T-helper 17 cell (primary cell): Measurements from ENCODE around the gene TRMT10B. TPM values are rescaled to one million over a fixed set of nuclear protein-coding genes. Genes with fewer than 3 reads are reported as not detected.
A peak's percentile ranks its signal among the peaks of the same experiment; 100 is the strongest.
"Not testable (repeated sequence)": the region's sequence is repeated elsewhere in the genome, so short reads cannot be mapped to it uniquely, and the experiment has no call there.

Experiments
- ATAC-seq: fragments of 150-1000 bp; cut with Tn5 transposase; 2 replicates; pipeline ENCODE4 v1.10.0; 2021; ENCODE audit warnings: mild to moderate bottlenecking, moderate library complexity
- DNase-seq, 3 donors: peaks; one replicate each; pipeline versions ENCODE4 v3.0.0 to v3.0.0-alpha.2; 2020 to 2021
- H3K9me3 ChIP-seq: one replicate; pipeline ENCODE4 v1.7.0; 2013; ENCODE audit warnings: low read length, mild to moderate bottlenecking; ENCODE audit not compliant: control insufficient read depth, poor library complexity, severe bottlenecking
- H3K27ac Mint-ChIP-seq: one replicate; pipeline ENCODE4 v1.8.0; 2022; ENCODE audit warnings: mild to moderate bottlenecking, moderate library complexity, mixed read lengths
- H3K27me3 Mint-ChIP-seq: one replicate; pipeline ENCODE4 v1.8.0; 2022; ENCODE audit warnings: mixed read lengths
- H3K36me3 Mint-ChIP-seq: one replicate; pipeline ENCODE4 v1.8.0; 2022; ENCODE audit warnings: low read depth, mixed read lengths
- H3K4me1 Mint-ChIP-seq: one replicate; pipeline ENCODE4 v1.8.0; 2022; ENCODE audit warnings: mild to moderate bottlenecking, mixed read lengths
- H3K4me3 Mint-ChIP-seq: one replicate; pipeline ENCODE4 v1.8.0; 2022; ENCODE audit warnings: mild to moderate bottlenecking, moderate library complexity, mixed read lengths
- total RNA-seq, 4 donors: library from RNA in 2 of 4; stranded (reverse) in 2 of 4; gene quantifications; one replicate each; pipeline ENCODE4 v1.2.3 and lab custom pipeline; 2022 to 2026

Gene TRMT10B
- total RNA-seq, 2 donors from 2014 or later = 10.6 to 11.5 TPM

- ATAC-seq = no peak
- H3K4me1 Mint-ChIP-seq = peaks cover 4% of the 10 kb centered on the region
- DNase-seq = no peak
Observed at GRCh38 chr9:37792122-37792521, 38.5 kb downstream of the TRMT10B start.

DNA sequence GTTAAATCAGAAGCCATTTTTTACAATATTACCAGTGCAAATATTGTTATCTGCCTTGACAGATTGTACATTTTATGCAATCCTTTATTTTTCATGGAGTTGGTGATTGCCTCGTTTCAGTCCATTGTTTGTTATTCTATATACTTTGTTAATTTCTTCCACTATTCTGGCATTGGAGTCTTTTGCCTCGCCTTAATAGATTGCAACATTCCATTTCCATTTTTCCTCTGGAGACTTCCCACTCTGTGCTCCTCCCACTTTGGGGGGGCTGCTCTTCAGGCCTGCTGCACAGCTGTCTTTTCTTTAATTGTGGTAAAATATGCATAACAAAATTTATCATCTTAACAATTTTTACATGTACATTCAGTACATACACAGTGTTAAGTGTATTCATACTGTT lies 42.6 kb downstream of the TRMT10B start:
- Mint-ChIP-seq H3K4me3 (no peak overlapping the region), H3K36me3 (peaks cover 4% of the 10 kb centered on the region), H3K27me3 (peaks cover 6% of the 10 kb centered on the region), H3K27ac (no peak overlapping the region), H3K4me1 (peaks cover 8% of the 10 kb centered on the region)
- ATAC-seq = no peak
- no peak for DNase-seq
- H3K9me3 ChIP-seq = no peaks in the 10 kb centered on the region

More at GRCh38 chr9:37792122-37792521, 38.5 kb downstream of the TRMT10B start:
- Mint-ChIP-seq H3K36me3 (peaks cover 5% of the 10 kb centered on the region), H3K27me3 (peaks cover 12% of the 10 kb centered on the region), H3K27ac (no peak overlapping the region), H3K4me3 (no peak overlapping the region)
- H3K9me3 ChIP-seq = no peaks in the 10 kb centered on the region

DNA sequence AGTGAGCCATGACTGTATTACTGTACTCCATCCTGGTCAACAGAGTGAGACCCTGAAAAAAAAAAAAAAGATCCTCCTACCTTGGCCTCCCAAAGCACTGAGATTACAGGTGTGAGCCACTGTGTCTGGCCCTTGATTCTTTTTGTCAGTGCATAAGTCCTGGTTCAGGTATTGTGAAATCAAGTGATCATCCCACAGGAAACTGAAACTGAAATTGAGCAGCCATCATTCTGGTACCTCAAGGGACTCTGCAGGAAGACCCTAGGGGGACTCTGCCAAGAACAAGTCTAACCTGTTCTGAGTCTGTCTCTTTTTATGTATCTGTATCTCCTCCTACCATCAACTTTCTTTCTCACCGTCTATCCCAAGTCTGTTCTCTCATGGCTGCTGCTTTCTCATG lies 45.1 kb downstream of the TRMT10B start:
- peaks cover 4% of the 10 kb centered on the region for H3K27me3 Mint-ChIP-seq
- H3K27ac Mint-ChIP-seq = no peak overlapping the region

GRCh38 chr9:37800631-37801286 lies 47.2 kb downstream of the TRMT10B start, which contains the start of gene DCAF10:
TSS of gene DCAF10 (plus strand) at chr9:37800797. CDS start at chr9:37800867, 70 bp downstream.
- H3K27me3 Mint-ChIP-seq = peaks cover 4% of the 10 kb centered on the region
- H3K36me3 Mint-ChIP-seq = peaks cover 5% of the 10 kb centered on the region
- H3K9me3 ChIP-seq = no peaks in the 10 kb centered on the region
- DNase-seq (peak; percentile 79 to 89 (median 80)), ATAC-seq (peak; percentile 89)
- peak within 1 kb of the TSS; percentile 56 for H3K27ac Mint-ChIP-seq
- peak within 1 kb of the TSS; percentile 93 for H3K4me3 Mint-ChIP-seq
- H3K4me1 Mint-ChIP-seq = peaks cover 28% of the 10 kb centered on the region

More for the DNA sequence above, 45.1 kb downstream of the TRMT10B start:
- H3K9me3 ChIP-seq = no peaks in the 10 kb centered on the region
- peaks cover 20% of the 10 kb centered on the region for H3K4me1 Mint-ChIP-seq
- H3K4me3 Mint-ChIP-seq = no peak overlapping the region
- peaks cover 4% of the 10 kb centered on the region for H3K36me3 Mint-ChIP-seq
- DNase-seq (no peak), ATAC-seq (no peak)

DNA sequence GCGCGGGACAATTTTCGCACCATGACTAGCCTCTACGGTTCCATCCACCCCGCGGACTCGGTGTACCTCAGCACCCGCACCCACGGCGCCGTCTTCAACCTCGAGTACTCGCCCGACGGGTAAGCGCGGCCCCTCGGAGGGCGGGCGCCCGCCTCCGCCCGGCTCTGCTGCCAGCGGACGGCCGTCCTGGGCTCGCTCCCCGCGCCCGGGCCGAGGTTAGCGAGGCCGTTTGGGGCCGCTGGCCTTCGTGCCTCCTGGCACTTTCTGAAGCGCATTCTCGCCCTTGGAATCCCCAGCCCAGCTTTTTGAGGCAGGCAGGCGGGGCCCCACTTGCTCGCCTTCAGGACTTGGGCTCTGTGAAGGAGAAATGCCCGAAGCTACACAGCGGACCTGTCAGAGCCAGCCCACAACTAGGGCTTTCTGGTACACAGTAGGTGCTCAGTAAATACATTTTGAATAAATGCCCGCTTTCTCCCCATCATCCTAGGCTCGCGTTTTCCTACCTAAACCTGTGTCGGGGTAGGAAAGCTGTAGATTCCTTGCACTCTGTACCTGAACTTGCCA lies 47.8 kb downstream of the TRMT10B start:
- DNase-seq (peak in 2 of 3 donors; percentile 13 to 23), ATAC-seq (peak; percentile 35)
- peaks cover 31% of the 10 kb centered on the region for H3K4me1 Mint-ChIP-seq
- no peaks in the 10 kb centered on the region for H3K9me3 ChIP-seq
- peaks cover 4% of the 10 kb centered on the region for H3K27me3 Mint-ChIP-seq
- peaks cover 3% of the 10 kb centered on the region for H3K36me3 Mint-ChIP-seq
- peak overlapping the region; percentile 11 for H3K27ac Mint-ChIP-seq
- H3K4me3 Mint-ChIP-seq = peak overlapping the region; percentile 93

DNA sequence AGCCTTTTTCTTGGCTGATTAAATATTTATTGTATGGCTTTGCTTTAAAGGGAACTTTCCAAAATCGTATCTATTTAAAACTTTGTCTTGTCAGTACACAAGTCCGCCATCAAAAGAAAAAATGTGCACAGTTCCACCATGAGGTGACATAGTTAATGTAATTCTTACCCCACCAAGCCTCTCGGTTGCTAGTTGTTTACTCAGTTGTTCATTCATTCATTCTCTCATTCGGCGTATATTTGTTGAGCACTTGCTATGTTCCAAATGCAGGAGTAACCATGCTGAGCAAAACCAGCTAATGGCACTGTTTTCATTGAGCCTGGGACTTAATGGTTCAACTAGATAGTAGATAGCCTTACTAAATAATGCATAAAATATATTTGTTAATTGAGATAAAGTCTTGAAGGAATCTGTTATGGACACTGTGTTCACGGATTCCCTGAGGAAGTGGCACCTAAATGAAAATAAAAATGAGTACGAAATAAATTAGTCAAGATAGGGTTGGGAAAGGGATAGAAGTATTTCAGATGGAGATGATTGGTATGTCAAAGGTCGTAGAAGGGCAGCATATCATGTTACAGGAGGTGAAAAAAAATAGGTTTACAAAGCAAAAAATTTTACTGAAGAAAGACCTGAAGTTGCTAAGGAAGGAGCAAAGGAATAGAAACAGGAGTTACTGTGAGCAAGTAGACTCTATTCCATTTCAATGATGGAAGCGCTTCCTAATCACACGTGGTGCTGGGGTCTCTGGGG lies 48.5 kb downstream of the TRMT10B start:
- ATAC-seq (no peak), DNase-seq (no peak)
- peaks cover 3% of the 10 kb centered on the region for H3K36me3 Mint-ChIP-seq
- no peaks in the 10 kb centered on the region for H3K27me3 Mint-ChIP-seq
- peak overlapping the region; percentile 11 for H3K27ac Mint-ChIP-seq
- peak overlapping the region; percentile 93 for H3K4me3 Mint-ChIP-seq
- H3K9me3 ChIP-seq = no peaks in the 10 kb centered on the region
- H3K4me1 Mint-ChIP-seq = peaks cover 33% of the 10 kb centered on the region

GRCh38 chr9:37806271-37806670 lies 52.7 kb downstream of the TRMT10B start:
- no peak overlapping the region for H3K27ac Mint-ChIP-seq
- peaks cover 2% of the 10 kb centered on the region for H3K36me3 Mint-ChIP-seq
- ATAC-seq (no peak), DNase-seq (no peak)
- H3K4me1 Mint-ChIP-seq = peaks cover 27% of the 10 kb centered on the region
- H3K27me3 Mint-ChIP-seq = no peaks in the 10 kb centered on the region
- H3K4me3 Mint-ChIP-seq = no peak overlapping the region
- no peaks in the 10 kb centered on the region for H3K9me3 ChIP-seq

- not testable (repeated sequence) for H3K4me3 Mint-ChIP-seq, H3K27ac Mint-ChIP-seq, ATAC-seq, H3K27me3 Mint-ChIP-seq, H3K9me3 ChIP-seq, DNase-seq, H3K36me3 Mint-ChIP-seq
- H3K4me1 Mint-ChIP-seq = peaks cover 20% of the 10 kb centered on the region
Observed at GRCh38 chr9:37809676-37810075, 56.1 kb downstream of the TRMT10B start.

DNA sequence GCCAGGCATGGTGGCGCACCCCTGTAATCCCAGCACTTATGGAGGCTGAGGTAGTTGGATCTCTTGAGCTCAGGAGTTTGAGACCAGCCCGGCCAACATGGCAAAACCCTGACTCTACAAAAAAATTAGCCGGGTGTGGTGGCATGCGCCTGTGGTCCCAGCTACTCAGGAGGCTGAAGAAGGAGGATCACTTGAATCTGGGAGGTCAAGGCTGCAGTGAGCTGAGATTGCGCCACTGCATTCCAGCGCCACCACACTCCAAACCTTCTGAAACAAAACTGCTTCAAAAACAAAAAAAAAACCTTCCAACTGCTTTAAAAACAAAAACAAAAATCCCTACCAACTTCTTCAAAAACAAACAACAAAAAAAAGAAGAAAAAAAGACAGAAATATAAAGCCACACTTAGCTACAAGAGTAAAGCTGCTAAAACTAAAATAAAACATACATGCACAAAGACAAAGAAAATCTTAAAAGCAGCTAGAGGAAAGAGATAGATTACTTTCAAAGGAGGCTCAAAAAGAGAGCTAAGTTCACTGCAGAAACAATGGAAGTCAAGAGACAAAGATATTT lies 58.4 kb downstream of the TRMT10B start:
- H3K4me3 Mint-ChIP-seq = no peak overlapping the region
- H3K27ac Mint-ChIP-seq = no peak overlapping the region
- H3K9me3 ChIP-seq = no peaks in the 10 kb centered on the region
- no peak for DNase-seq
- no peak for ATAC-seq
- no peaks in the 10 kb centered on the region for H3K27me3 Mint-ChIP-seq
- peaks cover 12% of the 10 kb centered on the region for H3K4me1 Mint-ChIP-seq
- H3K36me3 Mint-ChIP-seq = peaks cover 2% of the 10 kb centered on the region

- peak overlapping the region; percentile 32 for H3K27ac Mint-ChIP-seq
- H3K4me1 Mint-ChIP-seq = peaks cover 12% of the 10 kb centered on the region
- no peaks in the 10 kb centered on the region for H3K9me3 ChIP-seq
- DNase-seq = no peak
- H3K36me3 Mint-ChIP-seq = peaks cover 2% of the 10 kb centered on the region
- H3K27me3 Mint-ChIP-seq = no peaks in the 10 kb centered on the region
- no peak overlapping the region for H3K4me3 Mint-ChIP-seq
- ATAC-seq = no peak
Observed at GRCh38 chr9:37812773-37813379, 59.3 kb downstream of the TRMT10B start.

- H3K27ac Mint-ChIP-seq = no peak overlapping the region
- no peaks in the 10 kb centered on the region for H3K9me3 ChIP-seq
- no peak for DNase-seq
- no peak for ATAC-seq
- H3K27me3 Mint-ChIP-seq = no peaks in the 10 kb centered on the region
- H3K4me1 Mint-ChIP-seq = peaks cover 4% of the 10 kb centered on the region
- H3K4me3 Mint-ChIP-seq = no peak overlapping the region
- H3K36me3 Mint-ChIP-seq = no peaks in the 10 kb centered on the region
Observed at GRCh38 chr9:37818849-37819248, 65.2 kb downstream of the TRMT10B start.

- H3K4me3 Mint-ChIP-seq = no peak overlapping the region
- no peak for ATAC-seq
- no peaks in the 10 kb centered on the region for H3K9me3 ChIP-seq
- no peaks in the 10 kb centered on the region for H3K27me3 Mint-ChIP-seq
- DNase-seq = no peak
- no peaks in the 10 kb centered on the region for H3K36me3 Mint-ChIP-seq
- peaks cover 2% of the 10 kb centered on the region for H3K4me1 Mint-ChIP-seq
- H3K27ac Mint-ChIP-seq = no peak overlapping the region
Observed at GRCh38 chr9:37820142-37820541, 66.5 kb downstream of the TRMT10B start.

- H3K36me3 Mint-ChIP-seq, H3K27ac Mint-ChIP-seq, H3K27me3 Mint-ChIP-seq, H3K4me3 Mint-ChIP-seq, DNase-seq, H3K9me3 ChIP-seq, ATAC-seq, H3K4me1 Mint-ChIP-seq: not testable (repeated sequence)
Observed at GRCh38 chr9:37825174-37825573, 71.6 kb downstream of the TRMT10B start.
